ENCODE measurements around the gene CATSPERE.

DNA sequence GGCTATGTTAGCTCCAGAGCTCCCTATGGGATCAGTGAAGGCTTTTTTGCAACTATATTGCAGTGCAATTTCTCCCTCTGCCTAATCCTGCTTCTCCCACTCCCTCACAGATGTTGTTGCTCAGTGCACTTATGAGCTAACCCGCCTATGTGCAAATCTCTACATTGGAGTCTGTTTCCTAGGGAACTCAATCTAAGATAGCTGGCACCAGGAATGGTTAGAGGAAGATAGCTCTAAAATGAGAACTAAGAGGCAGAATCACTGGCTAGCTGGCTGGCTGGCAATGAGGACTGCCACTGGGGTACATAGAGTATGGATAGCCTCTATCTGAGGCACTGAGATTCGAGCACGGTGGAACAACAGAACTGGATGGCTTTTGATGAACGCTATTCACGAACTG is 48.9 kb upstream of the CATSPERE start:
- TF ChIP-seq, protein P1, sequence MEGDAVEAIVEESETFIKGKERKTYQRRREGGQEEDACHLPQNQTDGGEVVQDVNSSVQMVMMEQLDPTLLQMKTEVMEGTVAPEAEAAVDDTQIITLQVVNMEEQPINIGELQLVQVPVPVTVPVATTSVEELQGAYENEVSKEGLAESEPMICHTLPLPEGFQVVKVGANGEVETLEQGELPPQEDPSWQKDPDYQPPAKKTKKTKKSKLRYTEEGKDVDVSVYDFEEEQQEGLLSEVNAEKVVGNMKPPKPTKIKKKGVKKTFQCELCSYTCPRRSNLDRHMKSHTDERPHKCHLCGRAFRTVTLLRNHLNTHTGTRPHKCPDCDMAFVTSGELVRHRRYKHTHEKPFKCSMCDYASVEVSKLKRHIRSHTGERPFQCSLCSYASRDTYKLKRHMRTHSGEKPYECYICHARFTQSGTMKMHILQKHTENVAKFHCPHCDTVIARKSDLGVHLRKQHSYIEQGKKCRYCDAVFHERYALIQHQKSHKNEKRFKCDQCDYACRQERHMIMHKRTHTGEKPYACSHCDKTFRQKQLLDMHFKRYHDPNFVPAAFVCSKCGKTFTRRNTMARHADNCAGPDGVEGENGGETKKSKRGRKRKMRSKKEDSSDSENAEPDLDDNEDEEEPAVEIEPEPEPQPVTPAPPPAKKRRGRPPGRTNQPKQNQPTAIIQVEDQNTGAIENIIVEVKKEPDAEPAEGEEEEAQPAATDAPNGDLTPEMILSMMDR (IDR thresholded peaks at IDR 0.05): no peak
- TF ChIP-seq POLR2A (IDR thresholded peaks at IDR 0.05): no peak
